ENCODE results near the gene EML5.
"Not testable (repeated sequence)": the region's sequence is repeated elsewhere in the genome, so short reads cannot be mapped to it uniquely, and the experiment has no call there.

The EML5 gene

GRCh38 chr14:88802596-88802995, 9.8 kb upstream of the EML5 start:
- DNase-seq (ENCODE audit: low spot score) = no peak

GRCh38 chr14:88799522-88799921, 6.8 kb upstream of the EML5 start:
- no peak for DNase-seq (ENCODE audit: low spot score)

GRCh38 chr14:88798156-88798555, 5.4 kb upstream of the EML5 start:
- no peak for DNase-seq (ENCODE audit: low spot score)

- DNase-seq (ENCODE audit: low spot score) = no peak
These were observed 489 bp upstream of the EML5 start for GRCh38 chr14:88793259-88793625.

- DNase-seq (ENCODE audit: low spot score) = no peak
These were observed 902 bp downstream of the EML5 start for GRCh38 chr14:88791629-88792472.

GRCh38 chr14:88791252-88791621, 1.5 kb downstream of the EML5 start:
- DNase-seq (ENCODE audit: low spot score) = no peak

- no peak for DNase-seq (ENCODE audit: low spot score)
These were observed 2.1 kb downstream of the EML5 start for GRCh38 chr14:88790501-88791251.

GRCh38 chr14:88789573-88789972, 3.2 kb downstream of the EML5 start:
- not testable (repeated sequence) for DNase-seq (ENCODE audit: low spot score)

- no peak for DNase-seq (ENCODE audit: low spot score)
These were observed 6.0 kb downstream of the EML5 start for GRCh38 chr14:88786715-88787114.

- no peak for DNase-seq (ENCODE audit: low spot score)
These were observed 6.8 kb downstream of the EML5 start for GRCh38 chr14:88785911-88786310.

GRCh38 chr14:88775532-88775931, 17.2 kb downstream of the EML5 start:
- DNase-seq (ENCODE audit: low spot score) = no peak

GRCh38 chr14:88770736-88771135, 22.0 kb downstream of the EML5 start:
- no peak for DNase-seq (ENCODE audit: low spot score)

- DNase-seq (ENCODE audit: low spot score) = no peak
These were observed 27.6 kb downstream of the EML5 start for GRCh38 chr14:88765130-88765529.

- no peak for DNase-seq (ENCODE audit: low spot score)
These were observed 38.9 kb downstream of the EML5 start for GRCh38 chr14:88753873-88754272.

GRCh38 chr14:88750945-88751344, 41.8 kb downstream of the EML5 start:
- DNase-seq (ENCODE audit: low spot score) = no peak

- DNase-seq (ENCODE audit: low spot score) = no peak
These were observed 42.3 kb downstream of the EML5 start for GRCh38 chr14:88750413-88750812.

GRCh38 chr14:88749139-88749538, 43.6 kb downstream of the EML5 start:
- DNase-seq (ENCODE audit: low spot score) = no peak

- DNase-seq (ENCODE audit: low spot score) = no peak
These were observed 44.5 kb downstream of the EML5 start for GRCh38 chr14:88748288-88748687.

- DNase-seq (ENCODE audit: low spot score) = no peak
These were observed 46.7 kb downstream of the EML5 start for GRCh38 chr14:88746052-88746451.

GRCh38 chr14:88737245-88737644, 55.5 kb downstream of the EML5 start:
- no peak for DNase-seq (ENCODE audit: low spot score)

GRCh38 chr14:88733121-88733520, 59.6 kb downstream of the EML5 start:
- DNase-seq (ENCODE audit: low spot score) = no peak

- peak; percentile 16 for DNase-seq (ENCODE audit: low spot score)
These were observed 63.6 kb downstream of the EML5 start for GRCh38 chr14:88729159-88729558.

- no peak for DNase-seq (ENCODE audit: low spot score)
These were observed 65.7 kb downstream of the EML5 start for GRCh38 chr14:88727057-88727456.

GRCh38 chr14:88710709-88711108, 82.0 kb downstream of the EML5 start:
- DNase-seq (ENCODE audit: low spot score) = no peak
